GM23248 (cell line): ENCODE data around the gene DEFB118. TPM values are rescaled to one million over a fixed set of nuclear protein-coding genes. Genes with fewer than 3 reads are reported as not detected.
"Not testable (repeated sequence)": the region's sequence is repeated elsewhere in the genome, so short reads cannot be mapped to it uniquely, and the experiment has no call there.

Source experiments
- DNase-seq: peaks from one replicate; pipeline ENCODE4 v3.0.0-alpha.2; 2015
- H2AFZ ChIP-seq: fragments of 200-600 bp; sonication (generic); 2 replicates; pipeline ENCODE4 v1.6.1; 2016; ENCODE audit warnings: antibody characterized with exemption
- H3F3A ChIP-seq: fragments of 200-600 bp; sonication (generic); 2 replicates; pipeline ENCODE4 v1.6.1; 2016; ENCODE audit warnings: mild to moderate bottlenecking, antibody characterized with exemption, mixed run types; ENCODE audit not compliant: insufficient read depth
- H3K27ac ChIP-seq: fragments of 200-600 bp; sonication (generic); 2 replicates; pipeline ENCODE4 v1.5.1; 2016; ENCODE audit warnings: mild to moderate bottlenecking
- H3K27me3 ChIP-seq: fragments of 200-600 bp; sonication (generic); replicated peaks from 2 replicates; pipeline ENCODE4 v1.6.1; 2016; ENCODE audit warnings: mild to moderate bottlenecking; ENCODE audit not compliant: insufficient read depth
- H3K36me3 ChIP-seq: fragments of 200-600 bp; sonication (generic); 2 replicates; pipeline ENCODE4 v1.6.1; 2016; ENCODE audit warnings: low read depth, mild to moderate bottlenecking
- H3K4me1 ChIP-seq: fragments of 200-600 bp; sonication (generic); 2 replicates; pipeline ENCODE4 v1.6.1; 2016; ENCODE audit warnings: mild to moderate bottlenecking; ENCODE audit not compliant: insufficient read depth
- H3K4me2 ChIP-seq: fragments of 200-600 bp; sonication (generic); one replicate; pipeline ENCODE4 v1.6.1; 2016; ENCODE audit warnings: mild to moderate bottlenecking; ENCODE audit not compliant: unreplicated experiment
- H3K4me3 ChIP-seq: fragments of 200-600 bp; sonication (generic); 2 replicates; pipeline ENCODE4 v1.5.1; 2016; ENCODE audit warnings: mild to moderate bottlenecking
- H3K79me2 ChIP-seq: fragments of 200-600 bp; sonication (generic); 2 replicates; pipeline ENCODE4 v1.6.1; 2016; ENCODE audit warnings: mild to moderate bottlenecking; ENCODE audit not compliant: insufficient read depth
- H3K9ac ChIP-seq: fragments of 200-600 bp; sonication (generic); 2 replicates; pipeline ENCODE4 v1.6.1; 2016; ENCODE audit warnings: mild to moderate bottlenecking
- H3K9me2 ChIP-seq: fragments of 200-600 bp; sonication (generic); 2 replicates; pipeline ENCODE4 v1.6.1; 2016; ENCODE audit warnings: mixed run types, mild to moderate bottlenecking, moderate library complexity; ENCODE audit not compliant: insufficient read depth
- H3K9me3 ChIP-seq: fragments of 200-600 bp; sonication (generic); one replicate; pipeline ENCODE4 v1.6.1; 2017; ENCODE audit warnings: low read depth
- H4K20me1 ChIP-seq: fragments of 200-600 bp; sonication (generic); 2 replicates; pipeline ENCODE4 v1.6.0; 2016; ENCODE audit not compliant: insufficient read depth
- EZH2 ChIP-seq: fragments of 200-600 bp; sonication (generic); IDR thresholded peaks from 2 replicates; pipeline ENCODE4 v1.6.1; 2018; ENCODE audit warnings: antibody characterized with exemption, mild to moderate bottlenecking; ENCODE audit not compliant: insufficient read depth, poor library complexity, severe bottlenecking
- EZH2phosphoT487 ChIP-seq: fragments of 200-600 bp; sonication (generic); IDR thresholded peaks from 2 replicates; pipeline ENCODE4 v1.6.1; 2018; ENCODE audit warnings: antibody characterized with exemption, moderate library complexity, mild to moderate bottlenecking, low read depth; ENCODE audit not compliant: insufficient read depth
- WGBS, 2 experiments: methylation state at CpG; one replicate each; pipeline ENCODE4 v1.1.6; 2015 to 2017; ENCODE audit warnings: low lambda C conversion rate in 2 of 2, low coverage in 1 of 2; ENCODE audit errors: missing lambda C conversion rate in 2 of 2; 5-methylcytosine and 5-hydroxymethylcytosine counted together
- in situ Hi-C: fragments of 300-500 bp; cut with MboI; formaldehyde crosslinking; loops from 2 replicates; pipeline ENCODE4 v1.15.0; 2020
- polyA plus RNA-seq: library from polyadenylated mRNA; unstranded; fragments of >200 nt; fragmentation: Nextera tagmentation; extraction: Ambion mirVana; gene quantifications from 2 replicates; pipeline ENCODE4 v1.2.1, GENCODE V29; 2016
- total RNA-seq: library from RNA; depleted of rRNA; stranded (reverse); fragments of >200 nt; shearing (Covaris generic); gene quantifications from 2 replicates; pipeline ENCODE4 v1.2.3, GENCODE V29; 2014

DEFB118 gene
- total and polyA plus RNA-seq, 2 experiments from 2014 or later = not detected

- no peaks in the 10 kb centered on the region for H3K27me3 ChIP-seq
- no peaks in the 10 kb centered on the region for H3K36me3 ChIP-seq
- no peak overlapping the region for H3K9ac ChIP-seq
- no peaks in the 10 kb centered on the region for H3F3A ChIP-seq
- H2AFZ ChIP-seq = no peak overlapping the region
- H3K9me3 ChIP-seq = no peaks in the 10 kb centered on the region
- in situ Hi-C loops = no loop called here
- WGBS, 2 experiments = 24 to 36% methylated on average over 4 of the region's 4 CpGs
- no peak overlapping the region for H3K4me2 ChIP-seq
- H3K27ac ChIP-seq = no peak overlapping the region
- H3K4me3 ChIP-seq = no peak overlapping the region
- no peaks in the 10 kb centered on the region for H4K20me1 ChIP-seq
- no peaks in the 10 kb centered on the region for H3K4me1 ChIP-seq
- TF ChIP-seq EZH2phosphoT487 = no peak
- TF ChIP-seq EZH2 = no peak
- no peak for DNase-seq
- H3K79me2 ChIP-seq = no peaks in the 10 kb centered on the region
- no peaks in the 10 kb centered on the region for H3K9me2 ChIP-seq
Measured at GRCh38 chr20:31363295-31363694, 5.1 kb upstream of the DEFB118 start.

GRCh38 chr20:31364272-31364671, 4.1 kb upstream of the DEFB118 start:
- H3K79me2 ChIP-seq, DNase-seq, H2AFZ ChIP-seq, H4K20me1 ChIP-seq, H3K9me3 ChIP-seq, H3K9ac ChIP-seq, H3F3A ChIP-seq, in situ Hi-C loops, H3K27ac ChIP-seq, H3K9me2 ChIP-seq, H3K27me3 ChIP-seq, H3K36me3 ChIP-seq, H3K4me2 ChIP-seq, H3K4me3 ChIP-seq, H3K4me1 ChIP-seq: not testable (repeated sequence)
- 29 to 34% methylated on average over 5 of the region's 5 CpGs for WGBS, 2 experiments

- no peak for DNase-seq
- 15 to 20% methylated on average over 2 of the region's 2 CpGs for WGBS, 2 experiments
- in situ Hi-C loops = no loop called here
Measured at GRCh38 chr20:31374346-31374745, 5.9 kb downstream of the DEFB118 start.

GRCh38 chr20:31390490-31390889, 22.1 kb downstream of the DEFB118 start, which contains the start of gene DEFB119:
DEFB119 (minus strand) TSS chr20:31390590; CDS start chr20:31390483, 107 bp downstream.
- Histone ChIP-seq H3K79me2 (no peaks in the 10 kb centered on the region), H2AFZ (no peak within 1 kb of the TSS), H3K9me3 (no peaks in the 10 kb centered on the region), H3F3A (no peaks in the 10 kb centered on the region), H3K4me3 (no peak within 1 kb of the TSS), H3K4me1 (no peaks in the 10 kb centered on the region), H3K27ac (no peak within 1 kb of the TSS), H3K36me3 (no peaks in the 10 kb centered on the region), H4K20me1 (no peaks in the 10 kb centered on the region), H3K4me2 (no peak within 1 kb of the TSS), H3K9ac (no peak within 1 kb of the TSS), H3K27me3 (no peaks in the 10 kb centered on the region), H3K9me2 (no peaks in the 10 kb centered on the region)
- 0% methylated on average over 1 of the region's 1 CpG for WGBS, 2 experiments
- no peak for DNase-seq
- TF ChIP-seq EZH2 (no peak), EZH2phosphoT487 (no peak)
- in situ Hi-C loops = no loop called here

More at GRCh38 chr20:31374346-31374745, 5.9 kb downstream of the DEFB118 start:
- Histone ChIP-seq H4K20me1 (no peaks in the 10 kb centered on the region), H3K9me3 (no peaks in the 10 kb centered on the region), H3K4me1 (no peaks in the 10 kb centered on the region), H3K36me3 (no peaks in the 10 kb centered on the region), H3K27ac (no peak overlapping the region), H3K4me3 (no peak overlapping the region), H3K27me3 (no peaks in the 10 kb centered on the region), H3K4me2 (no peak overlapping the region), H3K9ac (no peak overlapping the region), H2AFZ (no peak overlapping the region), H3K9me2 (no peaks in the 10 kb centered on the region), H3K79me2 (no peaks in the 10 kb centered on the region), H3F3A (no peaks in the 10 kb centered on the region)
- TF ChIP-seq EZH2 (no peak), EZH2phosphoT487 (no peak)

- no peak overlapping the region for H3K27ac ChIP-seq
- no peak overlapping the region for H2AFZ ChIP-seq
- no peak overlapping the region for H3K9ac ChIP-seq
- no peaks in the 10 kb centered on the region for H3F3A ChIP-seq
- no peaks in the 10 kb centered on the region for H3K79me2 ChIP-seq
- H4K20me1 ChIP-seq = no peaks in the 10 kb centered on the region
- H3K4me3 ChIP-seq = no peak overlapping the region
- no peak overlapping the region for H3K4me2 ChIP-seq
- TF ChIP-seq EZH2 (no peak), EZH2phosphoT487 (no peak)
- H3K27me3 ChIP-seq = no peaks in the 10 kb centered on the region
- H3K9me3 ChIP-seq = no peaks in the 10 kb centered on the region
- DNase-seq = no peak
- 2 to 6% methylated on average over 2 of the region's 2 CpGs for WGBS, 2 experiments
- H3K9me2 ChIP-seq = no peaks in the 10 kb centered on the region
- H3K36me3 ChIP-seq = no peaks in the 10 kb centered on the region
- in situ Hi-C loops = no loop called here
- no peaks in the 10 kb centered on the region for H3K4me1 ChIP-seq
Measured at GRCh38 chr20:31392836-31393235, 24.4 kb downstream of the DEFB118 start.
